HepG2 (cell line): Measurements from ENCODE around the gene IPP. TPM values are rescaled to one million over a fixed set of nuclear protein-coding genes. Genes with fewer than 3 reads are reported as not detected.

Experiments used
- ATAC-seq: fragments of 200-7000 bp; cut with Tn5 transposase; 3 replicates; pipeline ENCODE4 v1.9.1; 2020; ENCODE audit warnings: mild to moderate bottlenecking, moderate library complexity
- BruUV-seq: library from RNA; stranded (reverse); fragments of 400-500 nt; replicated peaks from 2 replicates; lab custom pipeline; 2021; lab: Mats Ljungman, UMichigan
- CTCF ChIA-PET: fragments of 300-600 bp; formaldehyde crosslinking; extraction: SDS; loops from one replicate; lab custom pipeline; 2021; ENCODE audit warnings: low total read pairs, inconsistent platforms, low intra/inter-chr PET ratio; lab: Yijun Ruan, JAX
- POLR2A ChIA-PET: fragments of 350-600 bp; sonication (Branson Sonifier 250); formaldehyde crosslinking; loops from one replicate; lab custom pipeline; 2020; ENCODE audit warnings: antibody characterized with exemption, inconsistent platforms; lab: Yijun Ruan, JAX
- DNase-seq: peaks from one replicate; pipeline ENCODE4 v3.0.0-alpha.2; 2015; ENCODE audit warnings: low spot score
- FAIRE-seq: peaks from 3 replicates; lab custom pipeline; 2011; peaks lifted over from hg19 to GRCh38; lab: Jason Lieb, UNC
- H2AFZ ChIP-seq: one replicate; pipeline ENCODE4 v1.6.1; 2011; ENCODE audit warnings: low read length, inconsistent platforms
- H3K27ac ChIP-seq: fragments of 300-600 bp; 3 replicates; pipeline ENCODE4 v1.8.0; 2011; ENCODE audit warnings: mixed run types, mild to moderate bottlenecking, mixed read lengths, low read length, inconsistent platforms; ENCODE audit not compliant: insufficient read depth; ENCODE audit errors: extremely low read length
- H3K27me3 ChIP-seq, 2 experiments: fragments of 200-600 bp in 1 of 2; 2 replicates in 1 of 2; 3 replicates in 1 of 2; pipeline versions ENCODE4 v1.6.0 to v1.8.0; 2011; ENCODE audit warnings: low read length in 2 of 2, mild to moderate bottlenecking in 2 of 2, moderate library complexity in 2 of 2, inconsistent platforms in 1 of 2; ENCODE audit not compliant: insufficient read depth in 2 of 2, control insufficient read depth in 1 of 2
- H3K36me3 ChIP-seq, 2 experiments: fragments of 200-600 bp in 1 of 2; replicated peaks in 1 of 2; 2 replicates in 1 of 2; 3 replicates in 1 of 2; pipeline versions ENCODE4 v1.5.1 to v1.8.0; 2011; ENCODE audit warnings: low read length in 2 of 2, inconsistent platforms in 1 of 2; ENCODE audit not compliant: insufficient read depth in 2 of 2, control insufficient read depth in 1 of 2
- H3K4me1 ChIP-seq: 2 replicates; pipeline ENCODE4 v1.5.1; 2012; ENCODE audit warnings: low read length, inconsistent platforms; ENCODE audit not compliant: insufficient read depth
- H3K4me2 ChIP-seq: 2 replicates; pipeline ENCODE4 v1.6.0; 2011; ENCODE audit warnings: low read depth, low read length, inconsistent platforms
- H3K4me3 ChIP-seq, 3 experiments: fragments of 200-600 bp in 1 of 3; sonication (generic), shearing (Covaris generic) in 1 of 3; replicated peaks in 1 of 3; 2 replicates each; pipeline ENCODE4 v1.5.1; 2011 to 2016; ENCODE audit warnings: low read length in 3 of 3, inconsistent platforms in 2 of 3, low read depth in 2 of 3, mild to moderate bottlenecking in 2 of 3, control low read depth in 1 of 3, mixed read lengths in 1 of 3; ENCODE audit not compliant: insufficient read depth in 1 of 3
- H3K79me2 ChIP-seq: one replicate; pipeline ENCODE4 v1.6.1; 2011; ENCODE audit warnings: low read length, inconsistent platforms; ENCODE audit not compliant: insufficient read depth
- H3K9ac ChIP-seq: 2 replicates; pipeline ENCODE4 v1.6.0; 2011; ENCODE audit warnings: mild to moderate bottlenecking, low read depth, low read length, inconsistent platforms; ENCODE audit not compliant: insufficient read depth
- H3K9me3 ChIP-seq: 2 replicates; pipeline ENCODE4 v1.5.1; 2012; ENCODE audit warnings: mild to moderate bottlenecking, low read length
- H4K20me1 ChIP-seq: 2 replicates; pipeline ENCODE4 v1.6.0; 2011; ENCODE audit warnings: inconsistent platforms, mild to moderate bottlenecking, low read length, moderate library complexity; ENCODE audit not compliant: insufficient read depth
- BRCA1 ChIP-seq: sonication (generic); formaldehyde crosslinking; IDR thresholded peaks from 2 replicates; pipeline ENCODE4 v1.4.0; 2020; ENCODE audit warnings: missing genetic modification reagents
- DNMT3B ChIP-seq: conservative IDR thresholded peaks from 2 replicates; pipeline ENCODE4 v1.6.1; 2016; ENCODE audit warnings: missing biosample characterization, control low read depth
- FIP1L1 ChIP-seq: fragments of 200-400 bp; formaldehyde crosslinking; IDR thresholded peaks from 2 replicates; pipeline ENCODE4 v1.6.1; 2018; ENCODE audit warnings: low read depth, mild to moderate bottlenecking, low read length, moderate library complexity, borderline replicate concordance; ENCODE audit not compliant: insufficient read depth
- FOXO1 ChIP-seq: sonication (generic); formaldehyde crosslinking; IDR thresholded peaks from 2 replicates; pipeline ENCODE4 v1.4.0; 2020; ENCODE audit warnings: missing genetic modification reagents
- TBP ChIP-seq: sonication (generic); formaldehyde crosslinking; IDR thresholded peaks from 2 replicates; pipeline ENCODE4 v1.5.0; 2020; ENCODE audit warnings: missing genetic modification reagents
- ZNF496 ChIP-seq: sonication (generic); formaldehyde crosslinking; IDR thresholded peaks from 2 replicates; pipeline ENCODE4 v1.8.1; 2023; ENCODE audit warnings: mild to moderate bottlenecking, moderate library complexity, missing genetic modification reagents; ENCODE audit not compliant: insufficient replicate concordance
- ZNF513 ChIP-seq: sonication (generic); formaldehyde crosslinking; conservative IDR thresholded peaks from 2 replicates; pipeline ENCODE4 v1.5.0; 2020; ENCODE audit warnings: missing genetic modification reagents
- ZNF557 ChIP-seq: sonication (generic); formaldehyde crosslinking; IDR thresholded peaks from 2 replicates; pipeline ENCODE4 v1.4.0; 2020; ENCODE audit warnings: missing genetic modification reagents
- ZNF678 ChIP-seq: sonication (generic); formaldehyde crosslinking; IDR thresholded peaks from 2 replicates; pipeline ENCODE4 v1.4.0; 2020; ENCODE audit warnings: mild to moderate bottlenecking, missing genetic modification reagents
- WGBS: methylation state at CpG from one replicate; pipeline ENCODE4 v1.1.6; 2017; ENCODE audit warnings: low lambda C conversion rate; 5-methylcytosine and 5-hydroxymethylcytosine counted together
- in situ Hi-C: cut with HindIII; loops from 2 replicates; pipeline ENCODE4 v1.10.0; 2017; ENCODE audit warnings: low pct_unique_long_range_greater_than_20kb; ENCODE audit not compliant: extremely low pct_ligation_motif_present
- intact Hi-C: fragments of 100-400 bp; cut with micrococcal nuclease; formaldehyde crosslinking; loops from one replicate; pipeline ENCODE4 v1.10.0; 2022; ENCODE audit not compliant: unreplicated experiment
- polyA plus RNA-seq, 8 experiments: library from polyadenylated mRNA; depleted of rRNA in 3 of 8; stranded (reverse) in 7 of 8; unstranded in 1 of 8; fragments of >200 nt; fragmentation: Illumina TruSeq in 4 of 8; extraction: Trizol in 4 of 8; gene quantifications; 2 replicates each; pipeline versions ENCODE4 v1.2.1 to v1.2.3, GENCODE V29; 2011 to 2016; ENCODE audit warnings: low read depth in 4 of 8, missing spikeins in 1 of 8, mixed read lengths in 1 of 8; ENCODE audit not compliant: insufficient read depth in 1 of 8
- total RNA-seq, 5 experiments: library from RNA; depleted of rRNA; stranded (reverse); fragments of >200 nt; fragmentation: Illumina TruSeq; extraction: Trizol; gene quantifications; 2 replicates each; pipeline ENCODE4 v1.2.3, GENCODE V29; 2016; ENCODE audit warnings: low read depth in 1 of 5
- TF ChIP-seq, protein P1 (sequence below): sonication (generic); formaldehyde crosslinking; conservative IDR thresholded peaks from 2 replicates; pipeline ENCODE4 v1.4.0; 2020; ENCODE audit warnings: mild to moderate bottlenecking, missing genetic modification reagents, moderate library complexity
- TF ChIP-seq, protein P2 (sequence below): sonication (generic); formaldehyde crosslinking; IDR thresholded peaks from 2 replicates; pipeline ENCODE4 v1.4.0; 2020; ENCODE audit warnings: missing genetic modification reagents
- TF ChIP-seq, protein P3 (sequence below): sonication (generic); formaldehyde crosslinking; IDR thresholded peaks from 2 replicates; pipeline ENCODE4 v1.8.1; 2023; ENCODE audit warnings: missing genetic modification reagents, mild to moderate bottlenecking, borderline replicate concordance
- TF ChIP-seq, protein P4 (sequence below): sonication (generic); formaldehyde crosslinking; IDR thresholded peaks from 2 replicates; pipeline ENCODE4 v1.4.0; 2020; ENCODE audit warnings: missing genetic modification reagents
- TF ChIP-seq, protein P5 (sequence below): sonication (generic); formaldehyde crosslinking; IDR thresholded peaks from 2 replicates; pipeline ENCODE4 v1.5.0; 2020; ENCODE audit warnings: missing genetic modification reagents

IPP gene
- total and polyA plus RNA-seq, 2 of the 13 experiments (the other 11 are each of a cell fraction or from before 2014, with no cell fraction given), result 3.0 to 9.7 TPM

GRCh38 chr1:45713711-45714110, 36.7 kb downstream of the IPP start:
- intact Hi-C loops (no loop called here), in situ Hi-C loops (no loop called here)
- H3K79me2 ChIP-seq, result no peaks in the 10 kb centered on the region
- POLR2A ChIA-PET, result no interaction called here
- H4K20me1 ChIP-seq, result no peaks in the 10 kb centered on the region
- FAIRE-seq, result no peak
- no peak overlapping the region for H3K27ac ChIP-seq
- H3K9me3 ChIP-seq, result no peaks in the 10 kb centered on the region
- no peaks in the 10 kb centered on the region for H3K4me1 ChIP-seq
- H3K4me2 ChIP-seq, result no peak overlapping the region
- 98% methylated on average over 3 of the region's 3 CpGs for WGBS
- no peak for DNase-seq
- no peak overlapping the region for H3K4me3 ChIP-seq
- ATAC-seq, result no peak
- H2AFZ ChIP-seq, result no peak overlapping the region
- no peak overlapping the region for H3K9ac ChIP-seq
- H3K27me3 ChIP-seq, result no peaks in the 10 kb centered on the region; a peak in 1 of 5 replicates
- CTCF ChIA-PET, result no interaction called here
- H3K36me3 ChIP-seq, result peaks cover 1 to 4% of the 10 kb centered on the region in 2 experiments; a peak in 2 of 5 replicates
- no TSS peak for BruUV-seq
- no peak for TF ChIP-seq ZNF557
- TF ChIP-seq, protein P1, sequence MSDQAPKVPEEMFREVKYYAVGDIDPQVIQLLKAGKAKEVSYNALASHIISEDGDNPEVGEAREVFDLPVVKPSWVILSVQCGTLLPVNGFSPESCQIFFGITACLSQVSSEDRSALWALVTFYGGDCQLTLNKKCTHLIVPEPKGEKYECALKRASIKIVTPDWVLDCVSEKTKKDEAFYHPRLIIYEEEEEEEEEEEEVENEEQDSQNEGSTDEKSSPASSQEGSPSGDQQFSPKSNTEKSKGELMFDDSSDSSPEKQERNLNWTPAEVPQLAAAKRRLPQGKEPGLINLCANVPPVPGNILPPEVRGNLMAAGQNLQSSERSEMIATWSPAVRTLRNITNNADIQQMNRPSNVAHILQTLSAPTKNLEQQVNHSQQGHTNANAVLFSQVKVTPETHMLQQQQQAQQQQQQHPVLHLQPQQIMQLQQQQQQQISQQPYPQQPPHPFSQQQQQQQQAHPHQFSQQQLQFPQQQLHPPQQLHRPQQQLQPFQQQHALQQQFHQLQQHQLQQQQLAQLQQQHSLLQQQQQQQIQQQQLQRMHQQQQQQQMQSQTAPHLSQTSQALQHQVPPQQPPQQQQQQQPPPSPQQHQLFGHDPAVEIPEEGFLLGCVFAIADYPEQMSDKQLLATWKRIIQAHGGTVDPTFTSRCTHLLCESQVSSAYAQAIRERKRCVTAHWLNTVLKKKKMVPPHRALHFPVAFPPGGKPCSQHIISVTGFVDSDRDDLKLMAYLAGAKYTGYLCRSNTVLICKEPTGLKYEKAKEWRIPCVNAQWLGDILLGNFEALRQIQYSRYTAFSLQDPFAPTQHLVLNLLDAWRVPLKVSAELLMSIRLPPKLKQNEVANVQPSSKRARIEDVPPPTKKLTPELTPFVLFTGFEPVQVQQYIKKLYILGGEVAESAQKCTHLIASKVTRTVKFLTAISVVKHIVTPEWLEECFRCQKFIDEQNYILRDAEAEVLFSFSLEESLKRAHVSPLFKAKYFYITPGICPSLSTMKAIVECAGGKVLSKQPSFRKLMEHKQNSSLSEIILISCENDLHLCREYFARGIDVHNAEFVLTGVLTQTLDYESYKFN, result no peak
- TF ChIP-seq, protein P2, sequence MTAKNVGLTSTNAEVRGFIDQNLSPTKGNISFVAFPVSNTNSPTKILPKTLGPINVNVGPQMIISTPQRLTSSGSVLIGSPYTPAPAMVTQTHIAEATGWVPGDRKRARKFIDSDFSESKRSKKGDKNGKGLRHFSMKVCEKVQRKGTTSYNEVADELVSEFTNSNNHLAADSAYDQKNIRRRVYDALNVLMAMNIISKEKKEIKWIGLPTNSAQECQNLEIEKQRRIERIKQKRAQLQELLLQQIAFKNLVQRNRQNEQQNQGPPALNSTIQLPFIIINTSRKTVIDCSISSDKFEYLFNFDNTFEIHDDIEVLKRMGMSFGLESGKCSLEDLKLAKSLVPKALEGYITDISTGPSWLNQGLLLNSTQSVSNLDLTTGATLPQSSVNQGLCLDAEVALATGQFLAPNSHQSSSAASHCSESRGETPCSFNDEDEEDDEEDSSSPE, result no peak
- TF ChIP-seq FIP1L1, result no peak
- no peak for TF ChIP-seq ZNF513 (CRISPR knock-in tag)
- no peak for TF ChIP-seq ZNF678 (CRISPR knock-in tag)
- no peak for TF ChIP-seq ZNF496 (CRISPR knock-in tag)
- no peak for TF ChIP-seq BRCA1 (CRISPR knock-in tag)
- no peak for TF ChIP-seq FOXO1 (CRISPR knock-in tag)
- TF ChIP-seq, protein P3, sequence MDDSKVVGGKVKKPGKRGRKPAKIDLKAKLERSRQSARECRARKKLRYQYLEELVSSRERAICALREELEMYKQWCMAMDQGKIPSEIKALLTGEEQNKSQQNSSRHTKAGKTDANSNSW (CRISPR knock-in tag), result no peak
- TF ChIP-seq, protein P4, sequence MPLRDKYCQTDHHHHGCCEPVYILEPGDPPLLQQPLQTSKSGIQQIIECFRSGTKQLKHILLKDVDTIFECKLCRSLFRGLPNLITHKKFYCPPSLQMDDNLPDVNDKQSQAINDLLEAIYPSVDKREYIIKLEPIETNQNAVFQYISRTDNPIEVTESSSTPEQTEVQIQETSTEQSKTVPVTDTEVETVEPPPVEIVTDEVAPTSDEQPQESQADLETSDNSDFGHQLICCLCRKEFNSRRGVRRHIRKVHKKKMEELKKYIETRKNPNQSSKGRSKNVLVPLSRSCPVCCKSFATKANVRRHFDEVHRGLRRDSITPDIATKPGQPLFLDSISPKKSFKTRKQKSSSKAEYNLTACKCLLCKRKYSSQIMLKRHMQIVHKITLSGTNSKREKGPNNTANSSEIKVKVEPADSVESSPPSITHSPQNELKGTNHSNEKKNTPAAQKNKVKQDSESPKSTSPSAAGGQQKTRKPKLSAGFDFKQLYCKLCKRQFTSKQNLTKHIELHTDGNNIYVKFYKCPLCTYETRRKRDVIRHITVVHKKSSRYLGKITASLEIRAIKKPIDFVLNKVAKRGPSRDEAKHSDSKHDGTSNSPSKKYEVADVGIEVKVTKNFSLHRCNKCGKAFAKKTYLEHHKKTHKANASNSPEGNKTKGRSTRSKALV, result no peak
- TF ChIP-seq TBP (CRISPR knock-in tag), result no peak
- TF ChIP-seq, protein P5, sequence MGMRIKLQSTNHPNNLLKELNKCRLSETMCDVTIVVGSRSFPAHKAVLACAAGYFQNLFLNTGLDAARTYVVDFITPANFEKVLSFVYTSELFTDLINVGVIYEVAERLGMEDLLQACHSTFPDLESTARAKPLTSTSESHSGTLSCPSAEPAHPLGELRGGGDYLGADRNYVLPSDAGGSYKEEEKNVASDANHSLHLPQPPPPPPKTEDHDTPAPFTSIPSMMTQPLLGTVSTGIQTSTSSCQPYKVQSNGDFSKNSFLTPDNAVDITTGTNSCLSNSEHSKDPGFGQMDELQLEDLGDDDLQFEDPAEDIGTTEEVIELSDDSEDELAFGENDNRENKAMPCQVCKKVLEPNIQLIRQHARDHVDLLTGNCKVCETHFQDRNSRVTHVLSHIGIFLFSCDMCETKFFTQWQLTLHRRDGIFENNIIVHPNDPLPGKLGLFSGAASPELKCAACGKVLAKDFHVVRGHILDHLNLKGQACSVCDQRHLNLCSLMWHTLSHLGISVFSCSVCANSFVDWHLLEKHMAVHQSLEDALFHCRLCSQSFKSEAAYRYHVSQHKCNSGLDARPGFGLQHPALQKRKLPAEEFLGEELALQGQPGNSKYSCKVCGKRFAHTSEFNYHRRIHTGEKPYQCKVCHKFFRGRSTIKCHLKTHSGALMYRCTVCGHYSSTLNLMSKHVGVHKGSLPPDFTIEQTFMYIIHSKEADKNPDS (CRISPR knock-in tag), result no peak
- no peak for TF ChIP-seq DNMT3B (CRISPR knock-in tag)
